HG03066 (cell line): Measurements from ENCODE around the gene OAS1.

Source experiments
- ATAC-seq: cut with Tn5 transposase; IDR thresholded peaks from one replicate; pipeline ENCODE4 v1.9.1; 2021; ENCODE audit warnings: low read depth; ENCODE audit not compliant: unreplicated experiment

OAS1 gene

DNA sequence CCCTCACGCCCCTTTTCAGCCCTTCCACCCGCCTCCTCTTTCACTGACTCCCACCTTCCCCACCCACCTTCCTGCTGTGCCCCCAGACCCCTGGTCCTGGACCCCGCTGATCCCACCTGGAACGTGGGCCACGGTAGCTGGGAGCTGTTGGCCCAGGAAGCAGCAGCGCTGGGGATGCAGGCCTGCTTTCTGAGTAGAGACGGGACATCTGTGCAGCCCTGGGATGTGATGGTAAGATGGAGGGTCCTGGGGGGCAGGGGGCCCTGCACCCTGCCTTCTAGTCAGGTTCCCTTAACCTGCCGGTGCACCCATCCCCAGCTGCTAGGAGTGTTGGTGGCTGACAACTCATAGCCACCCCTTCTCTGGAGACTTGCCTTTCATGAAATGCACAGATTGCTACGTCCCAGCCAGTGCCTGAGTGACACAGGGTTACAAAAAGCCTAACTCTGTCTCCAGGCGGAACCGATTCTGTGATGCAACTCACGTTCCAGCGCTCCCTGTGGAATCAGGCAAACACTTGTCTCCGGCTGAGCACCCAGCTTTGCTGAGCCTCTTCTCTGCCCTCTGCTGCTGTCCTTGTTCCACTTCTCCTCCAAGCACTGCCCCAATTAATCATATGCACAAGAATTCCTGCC is 56.6 kb downstream of the OAS1 start:
- no peak for ATAC-seq

DNA sequence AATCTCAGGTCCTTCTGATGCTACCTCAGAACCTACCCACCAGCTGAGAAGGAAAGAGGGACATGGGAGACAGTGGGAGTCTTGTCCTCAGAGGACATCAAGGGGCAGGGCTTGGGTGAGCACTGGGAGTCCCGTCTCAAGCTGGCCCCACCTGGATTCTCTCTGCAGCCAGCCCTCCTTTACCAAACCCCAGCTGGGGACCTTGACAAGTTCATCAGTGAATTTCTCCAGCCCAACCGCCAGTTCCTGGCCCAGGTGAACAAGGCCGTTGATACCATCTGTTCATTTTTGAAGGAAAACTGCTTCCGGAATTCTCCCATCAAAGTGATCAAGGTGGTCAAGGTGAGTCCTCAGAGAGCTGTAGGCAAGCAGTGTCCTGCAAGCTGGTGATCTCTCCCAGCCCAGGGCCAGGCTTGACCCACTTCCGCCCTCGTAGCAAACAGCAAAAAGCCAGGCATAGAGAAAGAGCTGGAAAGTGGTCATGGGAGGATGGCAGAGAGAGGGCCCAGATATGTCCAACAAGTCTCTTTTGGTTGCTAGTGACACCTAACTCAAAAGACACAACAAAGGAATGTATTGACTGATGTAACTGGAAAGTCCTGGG is 57.4 kb downstream of the OAS1 start:
- no peak for ATAC-seq

DNA sequence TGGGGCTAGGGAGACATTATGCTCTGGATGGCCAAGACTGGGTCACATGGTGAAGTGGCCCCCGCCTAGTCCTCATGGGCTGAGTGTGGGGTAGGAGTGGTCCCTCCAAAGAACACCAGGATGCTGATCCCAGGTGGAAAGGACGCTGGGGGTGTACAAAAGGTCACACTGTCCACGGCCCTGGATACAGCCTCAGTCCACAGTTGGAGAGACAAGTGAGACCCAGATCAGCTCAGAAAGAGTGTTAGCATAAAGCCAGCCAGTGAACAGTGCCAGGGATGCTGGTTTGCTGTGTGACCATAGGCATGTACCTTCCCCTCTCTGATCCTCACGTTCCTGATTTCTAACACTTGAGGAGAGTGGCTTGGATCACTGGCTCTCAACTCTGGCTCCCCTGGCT is 58.2 kb downstream of the OAS1 start:
- ATAC-seq, result no peak

DNA sequence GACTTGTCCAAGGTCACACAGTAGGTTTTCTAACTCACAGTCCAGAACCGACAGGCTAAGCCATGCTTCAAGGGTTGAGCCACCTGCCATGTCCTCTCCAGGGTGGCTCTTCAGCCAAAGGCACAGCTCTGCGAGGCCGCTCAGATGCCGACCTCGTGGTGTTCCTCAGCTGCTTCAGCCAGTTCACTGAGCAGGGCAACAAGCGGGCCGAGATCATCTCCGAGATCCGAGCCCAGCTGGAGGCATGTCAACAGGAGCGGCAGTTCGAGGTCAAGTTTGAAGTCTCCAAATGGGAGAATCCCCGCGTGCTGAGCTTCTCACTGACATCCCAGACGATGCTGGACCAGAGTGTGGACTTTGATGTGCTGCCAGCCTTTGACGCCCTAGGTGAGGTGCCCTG is 58.9 kb downstream of the OAS1 start:
- no peak for ATAC-seq

DNA sequence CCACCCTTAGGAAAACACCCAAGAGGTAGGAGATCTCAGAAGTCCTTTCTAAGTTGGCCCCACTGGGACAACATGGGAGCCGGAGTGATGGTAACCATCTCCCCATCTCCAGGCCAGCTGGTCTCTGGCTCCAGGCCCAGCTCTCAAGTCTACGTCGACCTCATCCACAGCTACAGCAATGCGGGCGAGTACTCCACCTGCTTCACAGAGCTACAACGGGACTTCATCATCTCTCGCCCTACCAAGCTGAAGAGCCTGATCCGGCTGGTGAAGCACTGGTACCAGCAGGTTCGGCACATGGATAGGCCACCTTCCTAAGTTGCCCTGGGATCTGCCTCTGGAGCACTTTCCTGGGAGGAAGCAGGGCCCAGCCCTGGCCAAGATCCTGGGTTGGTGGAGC is 60.5 kb downstream of the OAS1 start:
- ATAC-seq, result no peak

DNA sequence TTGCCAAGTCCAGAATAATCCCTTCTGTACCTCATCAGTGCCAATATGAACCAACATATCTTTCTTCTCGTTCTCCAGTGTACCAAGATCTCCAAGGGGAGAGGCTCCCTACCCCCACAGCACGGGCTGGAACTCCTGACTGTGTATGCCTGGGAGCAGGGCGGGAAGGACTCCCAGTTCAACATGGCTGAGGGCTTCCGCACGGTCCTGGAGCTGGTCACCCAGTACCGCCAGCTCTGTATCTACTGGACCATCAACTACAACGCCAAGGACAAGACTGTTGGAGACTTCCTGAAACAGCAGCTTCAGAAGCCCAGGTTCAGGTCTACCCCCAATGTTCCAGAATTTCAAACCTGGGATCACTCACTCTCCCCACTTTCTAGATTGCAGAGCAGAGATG is 61.1 kb downstream of the OAS1 start:
- ATAC-seq, result no peak
